ENCODE results near the gene KRTAP9-1.
"Not testable (repeated sequence)": the region's sequence is repeated elsewhere in the genome, so short reads cannot be mapped to it uniquely, and the experiment has no call there.

The KRTAP9-1 gene

GRCh38 chr17:41184480-41184961 lies 5.2 kb upstream of the KRTAP9-1 start, which contains the start of gene KRTAP4-1:
Gene KRTAP4-1 (minus strand): TSS chr17:41184911. CDS start chr17:41184854, 57 bp downstream.
- DNase-seq: no peak

GRCh38 chr17:41185001-41185400 lies 4.7 kb upstream of the KRTAP9-1 start:
- DNase-seq: no peak

DNA sequence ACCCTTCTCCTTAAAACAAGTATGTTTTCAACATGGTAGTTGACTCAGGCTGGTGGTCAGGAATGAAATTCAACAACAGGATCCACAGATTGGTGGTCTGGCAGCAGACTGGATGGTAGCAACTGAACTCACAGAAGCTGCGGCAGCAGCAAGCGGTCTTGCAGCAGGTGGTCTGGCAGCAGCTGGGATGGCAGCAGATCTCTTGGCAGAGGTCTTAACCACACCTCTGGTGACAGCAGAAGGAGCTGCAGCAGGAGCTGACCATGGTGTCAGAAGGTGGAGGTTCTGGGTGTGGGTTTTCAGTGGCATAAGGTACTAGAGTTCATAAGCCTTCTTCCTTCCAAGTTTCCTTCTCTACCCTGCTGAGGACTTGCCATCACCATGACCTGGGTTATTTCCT lies 2.8 kb upstream of the KRTAP9-1 start:
- no peak for DNase-seq

DNA sequence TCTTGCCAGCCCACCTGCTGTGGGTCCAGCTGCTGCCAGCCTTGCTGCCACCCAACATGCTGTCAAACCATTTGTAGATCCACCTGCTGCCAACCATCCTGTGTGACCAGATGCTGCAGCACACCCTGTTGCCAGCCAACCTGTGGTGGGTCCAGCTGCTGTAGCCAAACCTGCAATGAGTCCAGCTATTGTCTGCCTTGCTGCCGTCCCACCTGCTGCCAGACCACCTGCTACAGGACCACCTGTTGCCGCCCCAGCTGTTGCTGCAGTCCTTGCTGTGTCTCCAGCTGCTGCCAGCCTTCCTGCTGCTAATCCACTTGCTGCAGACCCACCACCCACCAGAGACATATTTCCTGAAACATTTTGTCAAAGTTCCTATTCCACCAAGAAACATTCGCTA lies 641 bp downstream of the KRTAP9-1 start:
- no peak for DNase-seq

GRCh38 chr17:41196068-41196467 lies 6.4 kb downstream of the KRTAP9-1 start:
- DNase-seq: no peak

DNA sequence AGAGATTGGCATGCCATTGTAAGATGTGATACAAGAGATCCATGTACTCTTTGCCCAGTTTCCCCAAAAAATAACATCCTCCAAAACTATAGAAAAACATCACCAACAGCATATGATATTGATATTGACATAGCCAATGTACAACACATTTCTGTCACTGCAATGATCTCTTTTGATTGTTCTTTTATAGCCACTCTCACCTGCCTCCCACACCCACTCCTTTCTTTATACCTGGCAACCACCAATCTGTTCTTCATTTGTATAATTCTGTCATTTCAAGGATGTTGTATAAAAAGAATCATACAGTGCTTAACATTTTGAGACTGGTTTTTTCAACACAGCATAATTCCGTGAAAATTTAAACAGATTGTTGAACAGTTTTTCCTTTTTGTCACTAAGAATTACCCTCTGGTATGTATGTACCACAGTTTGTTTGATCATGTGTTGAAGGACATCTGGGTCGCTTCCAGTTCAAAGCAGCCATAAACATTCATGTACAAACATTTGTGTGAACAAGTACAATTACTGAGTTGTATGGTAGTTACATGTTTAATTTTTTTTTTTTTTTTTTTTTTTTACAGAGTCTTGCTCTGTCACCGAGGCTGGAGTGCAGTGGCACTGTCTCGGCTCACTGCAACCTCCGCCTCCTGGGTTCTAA lies 9.9 kb downstream of the KRTAP9-1 start:
- no peak for DNase-seq

- peak; percentile 48 for DNase-seq
Observed at GRCh38 chr17:41211845-41212466, 22.3 kb downstream of the KRTAP9-1 start.

GRCh38 chr17:41212524-41213169 lies 23.0 kb downstream of the KRTAP9-1 start:
- DNase-seq: no peak

DNA sequence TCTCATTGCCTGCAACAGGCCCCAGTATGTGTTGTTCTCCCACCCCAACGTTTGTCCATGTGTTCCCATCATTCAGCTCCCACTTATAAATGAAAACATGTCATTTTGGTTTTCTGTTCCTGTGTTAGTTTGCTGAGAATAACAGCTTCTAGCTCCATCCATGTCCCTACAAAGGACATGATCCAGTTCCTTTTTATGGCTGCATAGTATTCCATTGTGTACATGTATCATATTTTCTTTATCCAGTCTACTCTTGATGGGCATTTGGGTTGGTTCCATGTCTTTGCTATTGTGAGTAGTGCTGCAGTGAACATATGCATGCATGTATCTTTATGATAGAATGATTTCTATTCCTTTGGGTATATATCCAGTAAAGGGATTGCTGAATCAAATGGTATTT lies 26.0 kb downstream of the KRTAP9-1 start:
- DNase-seq: no peak

GRCh38 chr17:41223821-41224220 lies 34.1 kb downstream of the KRTAP9-1 start:
- DNase-seq: peak; percentile 1

DNA sequence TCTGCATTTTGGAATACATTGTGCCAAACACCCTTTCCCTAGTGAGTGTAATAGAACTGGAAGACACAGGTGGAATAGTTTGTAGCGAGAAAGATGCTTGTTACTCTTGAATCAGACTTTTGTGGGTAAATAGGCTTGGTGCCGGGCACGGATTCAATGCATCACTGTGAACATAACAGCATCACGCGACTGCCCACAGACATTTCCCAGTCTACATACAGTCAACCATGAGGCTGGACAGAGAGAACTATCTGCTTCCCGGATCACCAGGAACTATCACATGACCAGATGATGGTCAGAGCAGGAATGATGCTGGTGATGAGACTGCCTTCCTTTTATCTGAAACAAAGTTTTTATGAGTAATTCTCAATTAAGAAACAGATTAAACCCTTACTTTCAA lies 36.4 kb downstream of the KRTAP9-1 start:
- no peak for DNase-seq

GRCh38 chr17:41226598-41227095 lies 37.0 kb downstream of the KRTAP9-1 start, which contains the start of gene KRTAP9-2:
Gene KRTAP9-2 (plus strand): TSS chr17:41226648. CDS start chr17:41226655, 7 bp downstream.
- DNase-seq: not testable (repeated sequence)

DNA sequence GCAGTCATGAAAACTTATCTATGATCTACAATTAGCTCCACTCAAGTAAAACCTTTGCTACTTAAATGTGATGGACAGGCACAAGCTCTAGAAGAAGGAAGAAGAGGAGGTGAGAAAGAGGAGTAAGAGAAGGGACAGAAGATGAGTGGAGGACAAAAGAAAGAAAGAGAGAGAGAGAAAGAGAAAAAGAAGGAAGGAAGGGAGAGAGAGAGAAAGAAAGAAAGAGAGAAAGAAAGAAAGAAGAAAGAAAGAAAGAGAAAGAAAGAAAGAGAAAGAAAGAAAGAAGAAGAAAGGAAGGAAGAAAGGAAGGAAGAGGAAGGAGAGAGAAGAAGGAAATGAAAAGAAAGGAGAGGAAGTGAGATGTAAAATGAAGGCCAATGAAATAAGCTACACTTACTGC lies 40.4 kb downstream of the KRTAP9-1 start:
- DNase-seq: no peak

- DNase-seq: no peak
Observed at GRCh38 chr17:41231731-41232130, 42.0 kb downstream of the KRTAP9-1 start.

DNA sequence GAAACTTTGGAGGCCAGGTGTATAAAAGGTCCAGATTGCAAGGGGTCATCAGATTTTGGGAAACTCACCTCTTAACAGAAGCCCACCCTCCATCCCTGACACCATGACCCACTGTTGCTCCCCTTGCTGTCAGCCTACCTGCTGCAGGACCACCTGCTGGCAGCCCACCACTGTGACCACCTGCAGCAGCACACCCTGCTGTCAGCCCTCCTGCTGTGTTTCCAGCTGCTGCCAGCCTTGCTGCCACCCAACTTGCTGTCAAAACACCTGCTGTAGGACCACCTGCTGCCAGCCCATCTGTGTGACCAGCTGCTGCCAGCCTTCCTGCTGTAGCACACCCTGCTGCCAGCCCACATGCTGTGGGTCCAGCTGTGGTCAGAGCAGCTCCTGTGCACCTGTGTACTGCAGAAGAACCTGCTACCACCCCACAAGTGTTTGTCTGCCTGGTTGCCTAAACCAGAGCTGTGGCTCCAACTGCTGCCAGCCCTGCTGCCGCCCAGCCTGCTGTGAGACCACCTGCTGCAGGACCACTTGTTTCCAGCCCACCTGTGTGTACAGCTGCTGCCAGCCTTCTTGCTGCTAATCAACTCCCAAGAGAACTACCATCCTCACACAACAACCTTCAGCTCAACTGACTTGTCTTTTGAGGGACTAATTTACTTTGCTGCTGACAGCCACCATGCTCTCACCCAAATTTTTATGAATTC lies 42.9 kb downstream of the KRTAP9-1 start, which contains the start of gene KRTAP9-3:
KRTAP9-3 (plus strand) TSS at position 51 of the 707 bp plus-strand sequence; CDS start at position 104, 53 bp downstream.
- DNase-seq: not testable (repeated sequence)

DNA sequence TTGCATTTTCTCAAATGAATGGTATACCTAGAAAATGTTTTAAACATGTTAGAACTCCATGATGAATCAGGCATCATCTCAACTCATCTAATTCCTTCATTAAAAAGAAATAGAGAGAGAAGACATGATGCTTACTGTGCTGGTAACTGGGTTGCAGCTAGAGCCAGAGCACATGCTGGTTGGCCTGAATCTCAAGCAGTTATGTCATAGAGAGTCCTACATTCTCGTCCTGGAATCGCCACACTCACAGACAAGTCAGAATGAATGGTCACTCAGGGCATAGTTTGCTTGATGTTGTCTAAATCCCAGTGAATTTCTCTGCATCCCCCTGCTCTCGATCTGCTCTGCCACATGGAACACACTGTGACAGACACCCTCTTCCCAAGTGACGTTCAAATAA lies 47.4 kb downstream of the KRTAP9-1 start:
- DNase-seq: not testable (repeated sequence)

- not testable (repeated sequence) for DNase-seq
Observed at GRCh38 chr17:41237949-41238437, 48.3 kb downstream of the KRTAP9-1 start, which contains the start of gene KRTAP9-8. Gene KRTAP9-8 (plus strand): TSS chr17:41237999. CDS start chr17:41238052, 53 bp downstream.

All from HCEC 1CT (cell line).